Measurements from ENCODE around the gene PACSIN3.

Gene PACSIN3

GRCh38 chr11:47225552-47226400, 39.5 kb upstream of the PACSIN3 start:
- no peak overlapping the region for H3K4me3 ChIP-seq (ENCODE audit: low read depth, low read length)
- no peak for TF ChIP-seq CTCF (IDR thresholded peaks at IDR 0.05; ENCODE audit: low read depth, low read length)

GRCh38 chr11:47222696-47223095, 36.5 kb upstream of the PACSIN3 start:
- H3K4me3 ChIP-seq (ENCODE audit: low read depth, low read length): no peak overlapping the region
- TF ChIP-seq CTCF (IDR thresholded peaks at IDR 0.05; ENCODE audit: low read depth, low read length): no peak

GRCh38 chr11:47220401-47220821, 34.2 kb upstream of the PACSIN3 start:
- H3K4me3 ChIP-seq (ENCODE audit: low read depth, low read length): no peak overlapping the region
- TF ChIP-seq CTCF (IDR thresholded peaks at IDR 0.05; ENCODE audit: low read depth, low read length): no peak

GRCh38 chr11:47216121-47216798, 30.0 kb upstream of the PACSIN3 start:
- H3K4me3 ChIP-seq (ENCODE audit: low read depth, low read length): peak overlapping the region; percentile 77
- no peak for TF ChIP-seq CTCF (IDR thresholded peaks at IDR 0.05; ENCODE audit: low read depth, low read length)

GRCh38 chr11:47215366-47215910, 29.2 kb upstream of the PACSIN3 start:
- no peak for TF ChIP-seq CTCF (IDR thresholded peaks at IDR 0.05; ENCODE audit: low read depth, low read length)
- peak overlapping the region; percentile 77 for H3K4me3 ChIP-seq (ENCODE audit: low read depth, low read length)

GRCh38 chr11:47213950-47214565, 27.8 kb upstream of the PACSIN3 start:
- TF ChIP-seq CTCF (IDR thresholded peaks at IDR 0.05; ENCODE audit: low read depth, low read length): no peak
- H3K4me3 ChIP-seq (ENCODE audit: low read depth, low read length): no peak overlapping the region

Measured in WI38 (cell line).